Gastroesophageal sphincter (tissue), 3 donors: ENCODE results near the gene IL19.

Source experiments
- POLR2AphosphoS5 ChIP-seq: sonication (generic); formaldehyde crosslinking; IDR thresholded peaks from one replicate; pipeline ENCODE4 v1.6.1; 2017; ENCODE audit warnings: antibody characterized with exemption
- TF ChIP-seq, protein P1 (sequence below), 4 experiments: fragments of 200-600 bp in 2 of 4; fragments of 450-650 bp in 2 of 4; sonication (generic) in 1 of 4; IDR thresholded peaks; one replicate each; pipeline ENCODE4 v1.5.1; 2017 to 2019; ENCODE audit warnings: antibody characterized with exemption in 4 of 4, mild to moderate bottlenecking in 2 of 4, moderate library complexity in 2 of 4

DNA sequence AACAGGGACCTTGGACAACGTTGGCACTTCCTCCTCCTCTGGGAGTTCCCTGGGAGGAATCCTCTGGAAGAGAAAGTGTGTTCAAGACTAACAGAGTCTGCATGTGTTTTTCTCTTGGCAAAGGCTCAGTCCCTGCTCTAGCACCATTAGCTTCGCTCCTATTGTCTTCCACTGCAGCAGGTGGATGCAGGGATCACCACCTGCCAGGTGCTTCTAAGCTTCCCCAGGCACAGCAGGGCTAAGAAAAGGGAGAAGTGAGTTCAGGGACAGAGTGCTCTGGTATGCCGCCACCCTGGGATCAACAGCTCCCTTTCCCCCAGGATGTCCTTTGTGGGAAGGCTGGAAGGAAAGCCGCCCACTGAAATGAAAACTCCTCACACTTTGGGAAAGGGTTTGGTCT, 50.9 kb downstream of the IL19 start:
- TF ChIP-seq POLR2AphosphoS5 = no peak
- TF ChIP-seq, protein P1, sequence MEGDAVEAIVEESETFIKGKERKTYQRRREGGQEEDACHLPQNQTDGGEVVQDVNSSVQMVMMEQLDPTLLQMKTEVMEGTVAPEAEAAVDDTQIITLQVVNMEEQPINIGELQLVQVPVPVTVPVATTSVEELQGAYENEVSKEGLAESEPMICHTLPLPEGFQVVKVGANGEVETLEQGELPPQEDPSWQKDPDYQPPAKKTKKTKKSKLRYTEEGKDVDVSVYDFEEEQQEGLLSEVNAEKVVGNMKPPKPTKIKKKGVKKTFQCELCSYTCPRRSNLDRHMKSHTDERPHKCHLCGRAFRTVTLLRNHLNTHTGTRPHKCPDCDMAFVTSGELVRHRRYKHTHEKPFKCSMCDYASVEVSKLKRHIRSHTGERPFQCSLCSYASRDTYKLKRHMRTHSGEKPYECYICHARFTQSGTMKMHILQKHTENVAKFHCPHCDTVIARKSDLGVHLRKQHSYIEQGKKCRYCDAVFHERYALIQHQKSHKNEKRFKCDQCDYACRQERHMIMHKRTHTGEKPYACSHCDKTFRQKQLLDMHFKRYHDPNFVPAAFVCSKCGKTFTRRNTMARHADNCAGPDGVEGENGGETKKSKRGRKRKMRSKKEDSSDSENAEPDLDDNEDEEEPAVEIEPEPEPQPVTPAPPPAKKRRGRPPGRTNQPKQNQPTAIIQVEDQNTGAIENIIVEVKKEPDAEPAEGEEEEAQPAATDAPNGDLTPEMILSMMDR (IDR thresholded peaks at IDR 0.05) = no peak
